GM21423 (cell line): ENCODE results near the gene PECR.

Experiments used
- ATAC-seq: cut with Tn5 transposase; IDR thresholded peaks from one replicate; pipeline ENCODE4 v1.9.1; 2021; ENCODE audit warnings: mild to moderate bottlenecking, moderate library complexity; ENCODE audit not compliant: unreplicated experiment

Gene PECR

DNA sequence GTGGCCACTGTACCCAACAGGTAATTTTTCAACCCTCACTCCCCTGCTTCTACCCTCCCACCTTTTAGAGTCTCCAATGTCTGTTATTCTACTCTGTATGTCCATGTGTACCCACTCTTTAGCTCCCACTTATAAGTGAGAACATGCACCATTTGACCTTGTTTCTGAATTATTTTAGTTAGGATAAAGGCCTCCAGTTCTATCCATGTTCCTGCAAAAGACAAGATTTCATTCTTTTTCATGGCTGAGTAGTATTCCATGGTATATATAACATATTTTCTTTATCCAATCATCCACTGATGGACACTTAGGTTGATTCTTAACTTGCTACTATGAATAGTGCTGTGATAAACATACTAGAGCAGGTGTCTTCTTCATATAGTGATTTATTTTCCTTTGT, 9.1 kb downstream of the PECR start:
- no peak for ATAC-seq

DNA sequence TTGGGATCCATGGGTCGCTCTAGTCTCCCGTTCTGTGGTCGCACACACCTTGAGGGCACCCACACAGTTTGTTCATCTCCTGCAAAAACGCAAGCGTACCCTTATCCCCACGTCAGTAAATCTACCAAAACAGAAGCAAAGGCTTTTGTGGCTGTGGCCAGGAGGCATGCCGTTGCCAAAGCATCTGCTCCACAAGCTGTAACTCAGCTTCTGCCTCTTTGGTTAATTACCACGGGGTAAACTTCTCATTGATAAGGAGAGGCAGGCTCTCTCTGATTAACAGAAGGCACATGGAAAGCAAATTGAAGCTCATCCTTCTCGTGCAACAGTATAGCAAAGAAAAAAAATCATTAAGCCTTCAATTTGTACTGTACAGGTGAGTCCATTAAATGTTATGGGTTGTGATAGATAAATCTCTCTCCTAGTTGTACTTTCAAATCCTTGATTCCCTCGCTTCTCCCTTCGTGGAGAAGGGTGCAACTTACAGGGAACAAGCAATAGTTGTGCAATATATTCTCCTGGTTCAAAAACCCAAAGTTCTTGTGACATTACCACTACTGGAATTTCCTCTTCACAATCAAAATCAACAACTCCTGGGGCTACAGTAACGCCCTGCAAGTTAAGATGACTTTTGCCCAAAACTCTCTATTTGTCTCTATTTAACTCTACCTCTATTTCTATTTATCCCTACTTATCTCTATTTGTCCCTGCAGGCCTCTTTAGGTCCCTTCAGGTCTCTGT, 10.3 kb downstream of the PECR start:
- no peak for ATAC-seq

GRCh38 chr2:216070195-216070594, 11.4 kb downstream of the PECR start:
- ATAC-seq = no peak

GRCh38 chr2:216069028-216069427, 12.6 kb downstream of the PECR start:
- no peak for ATAC-seq

DNA sequence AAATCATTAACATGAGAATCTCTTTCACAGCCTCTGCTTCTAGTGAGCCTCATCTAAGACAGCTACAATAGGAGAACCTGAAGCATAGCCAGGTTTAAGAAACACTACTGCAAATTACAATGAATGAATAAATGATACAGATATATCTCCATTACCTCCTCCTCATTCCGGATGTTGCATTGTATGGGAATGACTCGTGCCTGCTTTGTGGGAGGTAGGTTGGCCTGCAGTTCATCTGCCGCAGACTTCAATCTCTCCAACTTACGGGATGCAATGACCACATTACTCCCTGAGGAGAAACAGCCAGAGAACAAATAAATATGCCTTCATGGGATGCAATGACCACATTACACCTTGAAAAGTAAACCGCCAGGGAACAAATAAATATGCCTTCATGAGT, 15.4 kb downstream of the PECR start:
- no peak for ATAC-seq

GRCh38 chr2:216064665-216065064, 16.9 kb downstream of the PECR start:
- no peak for ATAC-seq

DNA sequence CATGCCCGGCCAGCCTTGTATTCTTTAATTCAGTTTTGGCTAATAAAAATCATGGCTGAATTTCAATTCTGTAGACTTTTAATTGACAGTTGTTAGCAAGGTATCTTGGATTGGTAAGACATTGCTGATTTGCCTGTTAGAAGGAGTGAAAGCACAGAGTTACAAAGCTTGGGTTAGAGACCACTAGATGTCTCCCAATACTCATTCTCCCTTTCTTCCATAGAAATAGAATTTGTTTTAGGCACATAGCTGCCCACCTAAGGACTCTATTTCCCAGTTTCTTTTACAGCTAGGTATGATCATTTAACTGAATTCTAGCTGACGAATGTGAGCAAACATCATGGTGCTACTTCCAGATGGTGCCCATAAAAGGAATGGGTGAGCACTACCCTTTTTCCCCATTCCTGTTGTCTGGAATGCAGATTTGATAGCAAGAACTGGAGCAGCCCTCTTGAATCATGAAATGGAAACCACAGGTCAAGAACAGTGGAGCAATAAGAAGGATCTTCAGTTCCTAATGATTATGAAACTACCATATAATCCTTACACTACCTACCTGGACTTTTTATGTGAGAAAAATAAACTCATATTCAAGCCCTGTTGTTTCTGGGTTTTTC, 17.5 kb downstream of the PECR start:
- no peak for ATAC-seq

- no peak for ATAC-seq
Measured at GRCh38 chr2:216059233-216059834, 22.3 kb downstream of the PECR start.

DNA sequence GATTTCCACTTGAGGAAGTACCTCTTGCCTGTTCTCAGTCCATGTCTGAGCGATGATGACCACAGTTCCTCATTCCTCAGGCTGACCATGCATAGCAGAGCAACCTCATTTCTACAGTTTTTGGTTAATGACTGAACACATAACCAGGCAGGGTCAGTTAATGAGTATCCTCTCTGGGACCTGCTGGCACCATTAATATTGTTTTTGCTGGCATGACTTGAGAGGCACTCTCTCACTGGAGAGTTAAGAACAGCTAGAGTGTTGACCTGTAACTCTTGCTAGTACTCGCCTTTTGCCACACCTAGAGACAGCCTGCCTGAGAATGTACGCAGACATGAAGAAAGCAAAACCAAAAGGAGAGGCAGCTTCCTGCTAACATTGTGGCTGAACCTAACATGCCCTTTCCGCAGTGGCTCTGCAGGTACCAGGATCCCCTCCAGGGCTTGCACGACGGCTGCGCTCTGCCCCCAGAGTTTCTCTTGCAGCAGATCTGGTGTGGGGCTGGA, 23.9 kb downstream of the PECR start:
- peak; percentile 89 for ATAC-seq

GRCh38 chr2:216056739-216057138, 24.9 kb downstream of the PECR start:
- no peak for ATAC-seq

DNA sequence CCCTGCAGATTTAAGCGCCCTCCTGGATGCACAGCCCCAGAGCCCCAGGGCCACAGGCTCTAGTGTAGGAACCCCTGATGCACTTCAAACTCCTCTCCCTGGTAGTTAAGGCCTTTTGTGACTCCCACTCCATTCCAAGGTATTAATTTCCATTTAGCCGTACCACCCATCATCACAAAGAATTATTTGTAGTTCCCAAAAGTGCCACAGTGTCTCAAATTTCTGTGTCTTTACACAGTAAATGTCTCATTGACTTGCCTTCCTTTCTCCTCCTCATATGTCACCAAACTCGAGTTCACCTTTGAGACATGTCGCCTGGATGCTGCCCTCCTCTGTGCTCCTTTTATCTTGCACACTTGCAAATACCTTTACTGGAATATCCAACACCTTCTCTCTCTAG, 25.9 kb downstream of the PECR start:
- no peak for ATAC-seq

DNA sequence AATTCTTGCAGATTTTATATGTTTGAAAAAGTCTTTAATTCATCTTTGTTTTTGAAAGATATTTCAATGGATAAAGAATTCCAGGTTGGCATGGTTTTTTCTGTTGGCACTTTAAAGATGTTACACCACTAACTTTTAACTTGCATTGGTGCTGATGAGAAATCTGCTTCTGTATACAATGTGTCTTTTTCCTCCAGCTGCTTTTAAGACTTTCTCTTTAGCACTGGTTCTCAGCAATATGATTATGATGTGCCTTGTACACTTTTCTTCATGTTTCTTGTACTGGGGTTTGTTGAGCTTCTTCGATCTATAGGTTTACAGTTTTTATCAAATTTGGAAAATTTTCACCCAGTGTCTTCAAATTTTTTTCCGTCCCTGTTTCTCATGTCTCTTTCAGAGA, 29.2 kb downstream of the PECR start:
- ATAC-seq = no peak

- no peak for ATAC-seq
Measured at GRCh38 chr2:216051350-216051749, 30.3 kb downstream of the PECR start.

- no peak for ATAC-seq
Measured at GRCh38 chr2:216049452-216049851, 32.2 kb downstream of the PECR start.

DNA sequence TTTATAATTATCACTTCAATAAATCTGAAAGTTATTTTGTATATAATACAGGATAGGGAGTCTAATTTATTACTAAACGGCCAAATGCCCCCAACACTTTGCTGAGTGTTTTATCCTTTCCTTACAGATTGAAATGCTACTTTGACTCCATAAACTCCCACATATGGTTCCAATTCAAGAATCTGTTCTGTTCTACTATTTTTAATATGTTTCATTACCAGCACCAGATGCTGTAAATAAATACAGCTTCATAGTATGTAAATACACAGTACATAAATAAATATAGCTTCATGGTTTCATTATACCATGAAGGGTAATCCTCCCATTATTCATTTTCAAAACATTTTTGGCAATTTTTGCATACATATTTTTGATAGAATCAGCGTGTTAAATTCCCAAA, 34.2 kb downstream of the PECR start:
- no peak for ATAC-seq

DNA sequence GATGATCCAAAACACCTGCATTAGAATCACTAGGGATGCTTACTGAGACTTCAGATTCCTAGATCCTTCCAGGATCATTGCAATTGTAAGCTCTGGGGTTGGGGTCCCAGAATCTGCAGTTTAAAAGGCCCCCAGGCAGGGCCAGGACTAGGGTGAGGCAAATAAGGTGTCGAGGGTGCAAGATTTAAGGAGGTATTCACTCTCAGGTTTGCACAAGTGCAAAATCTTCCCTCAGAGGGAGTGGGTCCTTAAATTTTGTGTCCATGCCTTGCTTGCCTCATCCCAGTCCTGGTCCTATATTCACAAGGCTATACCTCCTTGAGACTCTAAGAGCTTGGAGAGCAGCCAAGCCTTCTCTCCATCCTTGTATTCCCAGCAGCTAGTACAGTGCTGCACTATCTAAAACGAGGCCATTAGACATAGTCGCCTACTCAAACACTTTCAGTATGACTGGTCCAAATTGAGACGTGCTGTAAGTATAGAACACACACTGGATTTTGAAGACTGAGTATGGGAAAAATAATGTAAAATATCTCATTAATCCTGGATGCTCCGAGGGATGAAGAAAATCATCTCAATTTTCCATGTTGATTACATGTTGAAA, 36.6 kb downstream of the PECR start:
- ATAC-seq = peak; percentile 89

DNA sequence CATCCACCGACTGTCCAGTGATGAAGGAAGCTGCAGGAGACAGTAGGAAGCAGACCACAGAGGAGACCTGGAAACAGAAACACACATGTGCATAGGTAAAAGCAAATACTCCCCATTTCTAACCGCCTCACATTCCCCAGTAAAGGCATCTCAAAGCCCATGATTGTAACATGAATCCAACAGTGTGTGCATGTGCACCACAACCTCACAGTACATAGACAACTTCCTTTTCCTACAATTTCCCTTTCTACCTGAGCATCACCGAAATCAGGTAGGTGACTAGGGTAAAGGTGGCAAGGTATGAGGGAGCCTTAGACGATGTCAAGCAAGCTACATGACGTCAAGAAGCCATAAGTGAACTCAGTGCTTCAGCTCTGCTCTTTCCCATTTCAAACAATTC, 37.7 kb downstream of the PECR start:
- ATAC-seq = no peak

DNA sequence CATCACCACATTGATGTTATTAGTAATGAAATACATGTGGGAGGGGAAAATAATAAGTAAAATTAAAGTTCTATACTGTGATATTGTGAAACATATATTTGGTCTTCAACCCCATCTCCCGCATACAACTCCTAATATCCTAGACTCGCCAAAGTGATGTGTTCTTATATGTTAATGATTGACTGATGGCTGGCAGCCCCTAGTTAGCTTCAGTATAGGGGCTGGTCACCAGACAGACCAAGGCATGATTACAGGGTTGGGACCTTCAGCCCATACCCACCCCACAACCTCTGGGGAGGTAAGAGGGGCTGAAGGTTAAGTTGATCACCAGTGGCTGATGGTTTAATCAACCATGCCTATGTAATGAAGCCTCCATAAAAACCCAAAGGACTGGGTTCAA, 40.2 kb downstream of the PECR start:
- no peak for ATAC-seq

DNA sequence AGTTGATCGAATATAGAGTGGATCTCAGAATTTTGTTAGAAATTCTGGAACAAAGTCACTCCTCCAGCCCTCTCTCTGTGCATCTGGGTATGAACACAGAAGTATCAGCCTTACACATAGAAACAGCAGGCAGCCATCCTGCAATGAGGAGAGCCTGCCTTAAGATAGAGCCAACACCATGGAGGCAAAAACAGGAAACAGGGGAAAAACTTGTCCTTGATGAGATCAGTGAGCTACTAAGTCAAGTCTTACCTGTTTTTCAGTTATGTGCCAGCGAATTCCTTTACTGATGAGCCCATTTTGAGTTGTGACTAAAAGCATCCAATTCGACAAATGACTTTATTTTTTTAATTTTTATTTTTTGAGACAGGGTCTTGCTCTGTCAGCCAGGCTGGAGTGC, 41.7 kb downstream of the PECR start:
- no peak for ATAC-seq

GRCh38 chr2:216034065-216034464, 47.5 kb downstream of the PECR start:
- peak; percentile 52 for ATAC-seq

GRCh38 chr2:216033403-216033802, 48.2 kb downstream of the PECR start:
- ATAC-seq = no peak
